DOHH2 (cell line): ENCODE data around the gene CACNA2D4.

Source experiments
- H3F3A ChIP-seq: fragments of 200-600 bp; sonication (generic), shearing (Covaris generic); 2 replicates; pipeline ENCODE4 v1.6.0; 2016; ENCODE audit warnings: antibody characterized with exemption, mild to moderate bottlenecking; ENCODE audit not compliant: control insufficient read depth, insufficient read depth
- H3K27ac ChIP-seq: fragments of 200-600 bp; sonication (generic); 2 replicates; pipeline ENCODE4 v1.5.1; 2014; ENCODE audit warnings: low read depth, mild to moderate bottlenecking, low read length, moderate library complexity
- H3K27me3 ChIP-seq: fragments of 200-600 bp; sonication (generic); 2 replicates; pipeline ENCODE4 v1.6.1; 2014; ENCODE audit warnings: mild to moderate bottlenecking, low read length, mixed read lengths; ENCODE audit not compliant: control insufficient read depth
- H3K36me3 ChIP-seq: fragments of 200-600 bp; sonication (generic); 2 replicates; pipeline ENCODE4 v1.6.1; 2014; ENCODE audit warnings: mild to moderate bottlenecking, low read length, moderate library complexity, mixed read lengths; ENCODE audit not compliant: control insufficient read depth
- H3K4me1 ChIP-seq: fragments of 200-600 bp; sonication (generic); 2 replicates; pipeline ENCODE4 v1.6.1; 2014; ENCODE audit warnings: mild to moderate bottlenecking, low read length, mixed read lengths; ENCODE audit not compliant: control insufficient read depth
- H3K4me2 ChIP-seq: fragments of 200-600 bp; sonication (generic); 2 replicates; pipeline ENCODE4 v1.6.0; 2014; ENCODE audit warnings: mild to moderate bottlenecking, low read length, moderate library complexity
- H3K4me3 ChIP-seq: fragments of 200-600 bp; sonication (generic); 2 replicates; pipeline ENCODE4 v1.5.1; 2014; ENCODE audit warnings: mild to moderate bottlenecking, low read length, mixed read lengths
- H3K79me2 ChIP-seq: fragments of 200-600 bp; sonication (generic); 2 replicates; pipeline ENCODE4 v1.6.1; 2014; ENCODE audit warnings: mild to moderate bottlenecking, low read length, mixed read lengths; ENCODE audit not compliant: control insufficient read depth
- H3K9me2 ChIP-seq: fragments of 200-600 bp; sonication (generic); replicated peaks from 2 replicates; pipeline ENCODE4 v1.6.1; 2014; ENCODE audit warnings: mild to moderate bottlenecking, low read length, mixed read lengths; ENCODE audit not compliant: control insufficient read depth
- H3K9me3 ChIP-seq: fragments of 200-600 bp; sonication (generic); 2 replicates; pipeline ENCODE4 v1.6.1; 2014; ENCODE audit warnings: antibody characterized with exemption, low read length, mixed read lengths; ENCODE audit not compliant: control insufficient read depth, insufficient read depth
- H4K20me1 ChIP-seq: fragments of 200-600 bp; sonication (generic); 2 replicates; pipeline ENCODE4 v1.6.0; 2014; ENCODE audit warnings: low read depth, mild to moderate bottlenecking, antibody characterized with exemption, low read length, moderate library complexity; ENCODE audit not compliant: control insufficient read depth, insufficient read depth
- EZH2phosphoT487 ChIP-seq: fragments of 200-600 bp; sonication (generic); IDR thresholded peaks from 2 replicates; pipeline ENCODE4 v1.6.1; 2017; ENCODE audit warnings: borderline replicate concordance, mild to moderate bottlenecking, antibody characterized with exemption, low read length, moderate library complexity, mixed read lengths
- TF ChIP-seq, protein P1 (sequence below): fragments of 200-600 bp; sonication (generic); IDR thresholded peaks from one replicate; pipeline ENCODE4 v1.5.1; 2014; ENCODE audit warnings: antibody characterized with exemption, mild to moderate bottlenecking, low read depth, low read length; ENCODE audit not compliant: poor library complexity, severe bottlenecking

CACNA2D4 gene

DNA sequence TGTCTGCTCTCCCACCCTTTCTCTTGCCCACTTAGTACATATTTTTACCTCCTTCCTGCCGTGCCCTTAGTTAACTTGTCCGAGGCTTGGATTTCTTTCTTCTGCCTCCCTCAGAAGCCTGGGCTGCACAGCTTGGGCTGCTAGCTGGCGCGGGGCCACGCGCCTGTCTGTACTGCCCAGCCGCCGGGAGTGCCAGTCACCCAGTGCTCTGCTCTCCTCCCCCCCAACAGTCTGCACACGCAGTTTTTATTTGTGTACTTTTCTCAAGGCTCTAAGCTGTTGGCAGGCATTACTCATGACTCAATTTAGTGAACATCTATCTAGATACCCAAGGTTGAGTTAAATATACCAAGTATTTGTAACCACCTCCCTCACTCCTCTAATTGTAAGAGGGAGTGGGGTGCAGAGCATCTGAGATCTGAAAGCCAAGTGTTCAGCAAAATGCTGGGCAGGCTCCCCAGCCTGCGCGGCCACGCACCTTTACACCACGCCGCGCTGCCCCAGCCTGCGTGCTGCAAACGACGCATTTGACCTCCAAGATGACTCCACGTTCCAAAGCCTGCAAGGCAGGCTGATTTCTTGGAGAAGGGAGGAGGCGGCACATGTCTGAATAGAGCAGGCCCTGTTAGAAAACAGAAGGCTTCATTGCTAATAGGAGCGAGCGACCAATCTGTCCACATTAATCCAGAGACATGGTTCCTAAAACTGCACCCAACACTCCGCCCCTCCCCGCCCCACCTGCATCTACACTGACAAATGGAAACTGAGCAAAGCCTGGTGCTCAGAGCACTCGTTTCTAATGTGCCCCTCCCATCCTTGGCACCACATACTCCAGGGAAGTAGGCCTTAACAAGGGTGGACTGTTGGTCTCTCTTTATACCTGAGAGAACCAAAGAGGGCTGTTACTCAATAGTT lies 18.2 kb upstream of the CACNA2D4 start:
- Histone ChIP-seq H3K27me3 (no peaks in the 10 kb centered on the region), H3K4me2 (no peak overlapping the region), H3F3A (no peaks in the 10 kb centered on the region; the same call in 1 of the 2 replicates), H3K9me3 (no peaks in the 10 kb centered on the region), H3K9me2 (no peaks in the 10 kb centered on the region), H3K4me3 (no peak overlapping the region), H4K20me1 (no peaks in the 10 kb centered on the region), H3K36me3 (peaks cover 10% of the 10 kb centered on the region; the same call in 1 of the 2 replicates), H3K79me2 (no peaks in the 10 kb centered on the region), H3K27ac (no peak overlapping the region), H3K4me1 (peaks cover 32% of the 10 kb centered on the region)
- TF ChIP-seq, protein P1, sequence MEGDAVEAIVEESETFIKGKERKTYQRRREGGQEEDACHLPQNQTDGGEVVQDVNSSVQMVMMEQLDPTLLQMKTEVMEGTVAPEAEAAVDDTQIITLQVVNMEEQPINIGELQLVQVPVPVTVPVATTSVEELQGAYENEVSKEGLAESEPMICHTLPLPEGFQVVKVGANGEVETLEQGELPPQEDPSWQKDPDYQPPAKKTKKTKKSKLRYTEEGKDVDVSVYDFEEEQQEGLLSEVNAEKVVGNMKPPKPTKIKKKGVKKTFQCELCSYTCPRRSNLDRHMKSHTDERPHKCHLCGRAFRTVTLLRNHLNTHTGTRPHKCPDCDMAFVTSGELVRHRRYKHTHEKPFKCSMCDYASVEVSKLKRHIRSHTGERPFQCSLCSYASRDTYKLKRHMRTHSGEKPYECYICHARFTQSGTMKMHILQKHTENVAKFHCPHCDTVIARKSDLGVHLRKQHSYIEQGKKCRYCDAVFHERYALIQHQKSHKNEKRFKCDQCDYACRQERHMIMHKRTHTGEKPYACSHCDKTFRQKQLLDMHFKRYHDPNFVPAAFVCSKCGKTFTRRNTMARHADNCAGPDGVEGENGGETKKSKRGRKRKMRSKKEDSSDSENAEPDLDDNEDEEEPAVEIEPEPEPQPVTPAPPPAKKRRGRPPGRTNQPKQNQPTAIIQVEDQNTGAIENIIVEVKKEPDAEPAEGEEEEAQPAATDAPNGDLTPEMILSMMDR: no peak

DNA sequence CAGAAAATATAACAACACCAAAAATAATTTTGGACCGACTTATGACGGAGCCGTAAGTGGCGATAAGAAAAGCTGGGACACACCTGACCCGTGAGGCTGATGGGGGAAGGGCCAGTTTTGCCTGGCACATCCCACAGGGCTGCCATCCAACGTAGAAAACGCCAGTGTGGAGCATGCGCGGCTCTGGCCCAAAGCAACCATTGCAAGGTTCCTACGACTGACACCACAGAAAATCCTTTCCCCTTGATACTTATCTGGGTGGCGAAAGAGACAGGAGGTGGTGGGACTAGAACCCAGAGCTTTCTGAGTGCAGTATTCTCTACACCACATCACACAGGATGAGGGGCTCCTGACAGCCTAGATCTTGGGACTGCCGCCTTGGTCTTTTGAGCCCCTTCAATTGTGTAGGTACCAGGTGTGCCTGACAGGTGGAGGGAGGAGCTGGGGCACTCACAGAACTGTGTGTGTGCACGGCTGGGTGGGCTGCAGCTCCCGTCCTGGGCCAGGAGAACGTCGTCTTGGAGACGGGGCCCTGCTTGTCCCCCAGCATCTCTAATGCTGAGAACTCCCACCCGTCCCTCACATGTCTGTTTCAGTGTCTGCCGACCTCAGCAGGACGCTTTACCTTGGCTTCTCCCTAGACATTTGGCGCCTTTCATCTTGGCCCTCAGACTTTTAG lies 17.4 kb upstream of the CACNA2D4 start:
- TF ChIP-seq EZH2phosphoT487: no peak
- TF ChIP-seq, protein P1: no peak
- Histone ChIP-seq H3K27me3 (no peaks in the 10 kb centered on the region), H3K27ac (no peak overlapping the region), H3K4me3 (no peak overlapping the region), H3K9me3 (no peaks in the 10 kb centered on the region), H4K20me1 (no peaks in the 10 kb centered on the region), H3K4me1 (peaks cover 40% of the 10 kb centered on the region), H3K36me3 (peaks cover 10% of the 10 kb centered on the region; the same call in 1 of the 2 replicates), H3K79me2 (no peaks in the 10 kb centered on the region), H3F3A (no peaks in the 10 kb centered on the region; the same call in 1 of the 2 replicates), H3K9me2 (no peaks in the 10 kb centered on the region), H3K4me2 (no peak overlapping the region)

DNA sequence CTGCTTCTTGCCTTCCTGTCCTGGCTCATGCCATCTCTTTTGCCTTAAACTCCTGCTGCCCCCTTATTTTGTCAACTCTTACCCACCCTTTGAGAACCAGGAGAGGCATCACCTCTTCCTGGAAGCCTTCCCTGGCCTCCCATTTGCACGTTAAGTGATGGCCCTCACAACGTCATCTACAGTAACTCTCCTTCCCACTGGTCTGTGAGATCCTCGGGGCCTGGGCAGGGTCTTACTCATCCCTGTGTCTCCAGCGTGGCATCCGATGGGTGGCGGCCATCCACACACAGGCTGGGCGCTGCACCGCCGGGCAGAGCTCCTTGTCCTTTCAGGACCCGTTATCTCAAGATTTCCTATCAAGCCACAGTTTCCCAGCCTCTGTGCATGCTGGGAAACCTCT lies 16.8 kb upstream of the CACNA2D4 start:
- Histone ChIP-seq H3F3A (peaks cover 2% of the 10 kb centered on the region), H3K79me2 (no peaks in the 10 kb centered on the region), H3K27ac (no peak overlapping the region), H3K4me3 (no peak overlapping the region), H4K20me1 (no peaks in the 10 kb centered on the region), H3K4me2 (no peak overlapping the region), H3K4me1 (peaks cover 46% of the 10 kb centered on the region), H3K9me3 (no peaks in the 10 kb centered on the region), H3K9me2 (no peaks in the 10 kb centered on the region), H3K27me3 (no peaks in the 10 kb centered on the region), H3K36me3 (peaks cover 10% of the 10 kb centered on the region; the same call in 1 of the 2 replicates)
- no peak for TF ChIP-seq EZH2phosphoT487
- TF ChIP-seq, protein P1: no peak
